Stimulated activated CD8-positive, alpha-beta memory T cell treated with anti-CD3 and anti-CD28 coated beads, Interleukin-4, amount 100 ng/mL, for 1 hour (primary cell): Measurements from ENCODE around the gene TARS3.
A peak's percentile ranks its signal among the peaks of the same experiment; 100 is the strongest.
"Not testable (repeated sequence)": the region's sequence is repeated elsewhere in the genome, so short reads cannot be mapped to it uniquely, and the experiment has no call there.

ENCODE experiments used
- DNase-seq, 2 donors: peaks; one replicate each; pipeline ENCODE4 v3.0.0-alpha.2; 2020; ENCODE audit warnings: low read depth in 2 of 2, low spot score in 1 of 2

Gene TARS3

GRCh38 chr15:101723874-101724674 is at the start of gene TARS3:
Gene TARS3, minus strand, starts transcription at chr15:101724473. Its CDS starts 86 bp downstream, at chr15:101724387.
- DNase-seq, result peak; percentile 94 to 96

GRCh38 chr15:101773496-101774100 is 49.3 kb upstream of the TARS3 start:
- no peak for DNase-seq

GRCh38 chr15:101772921-101773320 is 48.6 kb upstream of the TARS3 start:
- DNase-seq, result no peak

GRCh38 chr15:101767083-101767640 is 42.9 kb upstream of the TARS3 start:
- not testable (repeated sequence) for DNase-seq

GRCh38 chr15:101765772-101766456 is 41.6 kb upstream of the TARS3 start:
- no peak for DNase-seq

GRCh38 chr15:101765340-101765671 is 41.0 kb upstream of the TARS3 start:
- DNase-seq, result not testable (repeated sequence)

- not testable (repeated sequence) for DNase-seq
Measured at GRCh38 chr15:101764669-101765339, 40.5 kb upstream of the TARS3 start.

GRCh38 chr15:101746716-101747082 is 22.4 kb upstream of the TARS3 start:
- not testable (repeated sequence) for DNase-seq

GRCh38 chr15:101734837-101735236 is 10.6 kb upstream of the TARS3 start:
- not testable (repeated sequence) for DNase-seq

- DNase-seq, result no peak
Measured at GRCh38 chr15:101733545-101733944, 9.3 kb upstream of the TARS3 start.

GRCh38 chr15:101732772-101733171 is 8.5 kb upstream of the TARS3 start:
- DNase-seq, result no peak

- DNase-seq, result no peak
Measured at GRCh38 chr15:101731746-101732145, 7.5 kb upstream of the TARS3 start.

- DNase-seq, result no peak
Measured at GRCh38 chr15:101727186-101727585, 2.9 kb upstream of the TARS3 start.

- DNase-seq, result no peak
Measured at GRCh38 chr15:101725073-101725472, 800 bp upstream of the TARS3 start.

- no peak for DNase-seq
Measured at GRCh38 chr15:101724675-101725005, 367 bp upstream of the TARS3 start.

GRCh38 chr15:101723171-101723873 is 951 bp downstream of the TARS3 start:
- DNase-seq, result no peak

- DNase-seq, result no peak
Measured at GRCh38 chr15:101718896-101719295, 5.4 kb downstream of the TARS3 start.

- no peak for DNase-seq
Measured at GRCh38 chr15:101712078-101712477, 12.2 kb downstream of the TARS3 start.

- DNase-seq, result no peak
Measured at GRCh38 chr15:101710806-101711205, 13.5 kb downstream of the TARS3 start.

GRCh38 chr15:101709466-101709865 is 14.8 kb downstream of the TARS3 start:
- DNase-seq, result no peak

GRCh38 chr15:101707983-101708382 is 16.3 kb downstream of the TARS3 start:
- DNase-seq, result no peak
